Subcutaneous abdominal adipose tissue (tissue), 5 donors: Measurements from ENCODE around the gene UCK2.

Experiments used
- H3K27ac ChIP-seq: one replicate; pipeline ENCODE4 v1.7.0; 2013; ENCODE audit warnings: low read depth, mild to moderate bottlenecking, inconsistent platforms, low read length, moderate library complexity
- H3K27me3 ChIP-seq, 5 donors: one replicate each; pipeline ENCODE4 v1.7.0; 2013; ENCODE audit warnings: low read length in 5 of 5, inconsistent platforms in 1 of 5; ENCODE audit not compliant: control insufficient read depth in 5 of 5, insufficient read depth in 4 of 5
- H3K36me3 ChIP-seq, 5 donors: one replicate each; pipeline ENCODE4 v1.7.0; 2013; ENCODE audit warnings: low read length in 5 of 5; ENCODE audit not compliant: control insufficient read depth in 5 of 5, insufficient read depth in 5 of 5
- H3K4me1 ChIP-seq, 5 donors: one replicate each; pipeline ENCODE4 v1.7.0; 2013; ENCODE audit warnings: low read length in 5 of 5, mild to moderate bottlenecking in 3 of 5, moderate library complexity in 1 of 5; ENCODE audit not compliant: control insufficient read depth in 5 of 5, insufficient read depth in 5 of 5
- H3K4me3 ChIP-seq, 5 donors: one replicate each; pipeline ENCODE4 v1.7.0; 2013; ENCODE audit warnings: low read length in 5 of 5, low read depth in 1 of 5
- H3K9ac ChIP-seq, 5 donors: one replicate each; pipeline ENCODE4 v1.7.0; 2013; ENCODE audit warnings: low read length in 5 of 5, mild to moderate bottlenecking in 4 of 5, moderate library complexity in 3 of 5
- H3K9me3 ChIP-seq, 5 donors: one replicate each; pipeline ENCODE4 v1.7.0; 2013; ENCODE audit warnings: low read length in 5 of 5; ENCODE audit not compliant: control insufficient read depth in 5 of 5
- donor health status: healthy.
- donor health status: healthy.
- donor health status: healthy.
- donor health status: healthy.
- donor health status: healthy.

Gene UCK2

GRCh38 chr1:165876121-165876520 lies 48.7 kb downstream of the UCK2 start:
- H3K9ac ChIP-seq = no peak overlapping the region
- peaks cover 0 to 3% (median 0%) of the 10 kb centered on the region in 5 donors for H3K9me3 ChIP-seq
- no peaks in the 10 kb centered on the region for H3K27me3 ChIP-seq
- no peak overlapping the region for H3K4me3 ChIP-seq
- H3K27ac ChIP-seq = no peak overlapping the region
- peaks cover 0 to 4% (median 3%) of the 10 kb centered on the region in 5 donors for H3K4me1 ChIP-seq
- no peaks in the 10 kb centered on the region for H3K36me3 ChIP-seq

GRCh38 chr1:165877411-165877810 lies 50.0 kb downstream of the UCK2 start:
- H3K36me3 ChIP-seq = no peaks in the 10 kb centered on the region
- H3K9ac ChIP-seq = no peak overlapping the region
- peaks cover 0 to 3% (median 0%) of the 10 kb centered on the region in 5 donors for H3K9me3 ChIP-seq
- H3K4me1 ChIP-seq = no peaks in the 10 kb centered on the region
- H3K27ac ChIP-seq = no peak overlapping the region
- no peaks in the 10 kb centered on the region for H3K27me3 ChIP-seq
- no peak overlapping the region for H3K4me3 ChIP-seq

DNA sequence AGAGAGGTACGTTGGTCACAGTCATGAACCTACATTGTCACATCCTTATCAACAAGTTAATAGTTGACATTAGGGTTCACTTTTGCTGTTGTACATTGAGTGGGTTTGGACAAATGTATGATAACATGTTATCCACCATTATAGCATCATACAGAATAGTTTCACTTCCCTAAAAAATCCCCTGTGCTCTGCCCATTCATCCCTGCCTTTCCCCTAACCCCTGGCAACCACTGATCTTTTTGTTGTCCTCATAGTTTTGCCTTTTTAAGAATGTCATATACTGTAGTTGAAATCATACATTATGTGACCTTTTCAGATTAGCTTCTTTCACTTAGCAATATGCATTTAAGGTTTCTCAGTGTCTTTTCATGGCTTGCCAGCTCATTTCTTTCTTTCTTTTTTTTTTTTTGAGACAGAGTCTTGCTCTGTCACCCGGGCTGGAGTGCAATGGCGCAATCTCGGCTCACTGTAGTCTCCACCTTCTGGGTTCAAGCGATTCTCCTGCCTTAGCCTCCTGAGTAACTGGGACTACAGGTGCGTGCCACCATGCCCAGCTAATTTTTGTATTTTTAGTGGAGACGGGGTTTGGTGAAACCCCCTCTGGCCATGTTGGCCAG lies 50.6 kb downstream of the UCK2 start:
- Histone ChIP-seq H3K4me3 (no peak overlapping the region), H3K9me3 (peaks cover 0 to 3% (median 0%) of the 10 kb centered on the region in 5 donors), H3K36me3 (no peaks in the 10 kb centered on the region), H3K9ac (no peak overlapping the region), H3K27me3 (no peaks in the 10 kb centered on the region), H3K4me1 (no peaks in the 10 kb centered on the region), H3K27ac (no peak overlapping the region)

DNA sequence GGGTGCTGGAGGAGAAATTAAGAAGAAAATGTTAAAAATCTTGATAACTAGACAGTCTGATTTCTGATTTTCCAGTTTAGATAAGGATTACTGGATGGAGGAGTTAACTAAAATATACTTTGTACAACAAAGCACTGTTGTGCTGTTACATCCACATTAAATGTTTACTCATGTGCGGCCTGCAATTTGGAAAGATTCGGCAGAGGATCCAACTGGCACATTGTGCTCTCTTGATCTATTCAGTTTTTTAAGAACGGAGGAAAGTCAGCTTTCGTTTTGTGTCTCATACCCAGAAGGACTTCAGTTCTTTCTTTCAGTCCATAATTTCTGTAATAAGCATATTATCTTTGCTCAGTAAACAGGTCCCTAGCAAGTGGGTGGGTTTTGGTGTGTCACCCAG lies 52.5 kb downstream of the UCK2 start:
- Histone ChIP-seq H3K27ac (no peak overlapping the region), H3K9me3 (peaks cover 0 to 3% (median 0%) of the 10 kb centered on the region in 5 donors), H3K27me3 (no peaks in the 10 kb centered on the region), H3K9ac (no peak overlapping the region), H3K4me1 (peaks cover 0 to 13% (median 0%) of the 10 kb centered on the region in 5 donors), H3K36me3 (no peaks in the 10 kb centered on the region), H3K4me3 (no peak overlapping the region)

GRCh38 chr1:165880993-165881392 lies 53.6 kb downstream of the UCK2 start:
- Histone ChIP-seq H3K9ac (no peak overlapping the region), H3K36me3 (no peaks in the 10 kb centered on the region), H3K4me1 (peaks cover 0 to 17% (median 0%) of the 10 kb centered on the region in 5 donors), H3K4me3 (no peak overlapping the region), H3K9me3 (peaks cover 0 to 3% (median 0%) of the 10 kb centered on the region in 5 donors), H3K27ac (no peak overlapping the region), H3K27me3 (no peaks in the 10 kb centered on the region)

- Histone ChIP-seq H3K27me3 (no peaks in the 10 kb centered on the region), H3K27ac (no peak overlapping the region), H3K9ac (no peak overlapping the region)
Observed at GRCh38 chr1:165882168-165882837, 54.9 kb downstream of the UCK2 start.

DNA sequence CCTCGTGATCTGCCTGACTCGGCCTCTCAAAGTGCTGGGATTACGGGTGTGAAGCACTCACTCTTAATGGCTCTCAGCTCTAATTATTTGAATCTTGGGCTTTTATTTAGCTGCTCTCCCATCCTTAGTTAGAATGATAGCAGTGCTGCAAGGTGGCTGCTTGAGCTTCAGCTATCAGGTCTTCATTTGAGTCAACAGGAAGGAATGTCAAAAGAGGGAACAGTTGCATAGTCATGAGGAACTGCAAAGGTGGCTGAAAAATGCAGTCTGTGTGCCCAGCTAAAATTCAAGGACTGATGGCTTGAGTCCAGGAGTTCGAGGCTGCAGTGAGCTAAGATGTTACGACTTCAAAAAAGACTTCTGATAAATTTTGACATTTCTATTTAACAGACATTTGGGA lies 55.6 kb downstream of the UCK2 start:
- no peaks in the 10 kb centered on the region for H3K27me3 ChIP-seq
- no peak overlapping the region for H3K4me3 ChIP-seq
- H3K4me1 ChIP-seq = peaks cover 0 to 17% (median 0%) of the 10 kb centered on the region in 5 donors
- H3K9ac ChIP-seq = no peak overlapping the region
- H3K36me3 ChIP-seq = no peaks in the 10 kb centered on the region
- no peaks in the 10 kb centered on the region for H3K9me3 ChIP-seq
- H3K27ac ChIP-seq = no peak overlapping the region

More at GRCh38 chr1:165882168-165882837, 54.9 kb downstream of the UCK2 start:
- Histone ChIP-seq H3K9me3 (peaks cover 0 to 3% (median 0%) of the 10 kb centered on the region in 5 donors), H3K36me3 (no peaks in the 10 kb centered on the region), H3K4me1 (peaks cover 0 to 17% (median 0%) of the 10 kb centered on the region in 5 donors), H3K4me3 (no peak overlapping the region)

- Histone ChIP-seq H3K4me3 (no peak overlapping the region), H3K9me3 (no peaks in the 10 kb centered on the region), H3K36me3 (no peaks in the 10 kb centered on the region), H3K4me1 (peaks cover 0 to 17% (median 0%) of the 10 kb centered on the region in 5 donors), H3K27me3 (no peaks in the 10 kb centered on the region), H3K27ac (no peak overlapping the region), H3K9ac (no peak overlapping the region)
Observed at GRCh38 chr1:165884009-165884689, 56.7 kb downstream of the UCK2 start.

- Histone ChIP-seq H3K9me3 (no peaks in the 10 kb centered on the region), H3K27me3 (no peaks in the 10 kb centered on the region), H3K4me1 (peaks cover 0 to 17% (median 0%) of the 10 kb centered on the region in 5 donors), H3K36me3 (no peaks in the 10 kb centered on the region), H3K4me3 (no peak overlapping the region), H3K9ac (no peak overlapping the region), H3K27ac (no peak overlapping the region)
Observed at GRCh38 chr1:165884690-165885304, 57.4 kb downstream of the UCK2 start.

DNA sequence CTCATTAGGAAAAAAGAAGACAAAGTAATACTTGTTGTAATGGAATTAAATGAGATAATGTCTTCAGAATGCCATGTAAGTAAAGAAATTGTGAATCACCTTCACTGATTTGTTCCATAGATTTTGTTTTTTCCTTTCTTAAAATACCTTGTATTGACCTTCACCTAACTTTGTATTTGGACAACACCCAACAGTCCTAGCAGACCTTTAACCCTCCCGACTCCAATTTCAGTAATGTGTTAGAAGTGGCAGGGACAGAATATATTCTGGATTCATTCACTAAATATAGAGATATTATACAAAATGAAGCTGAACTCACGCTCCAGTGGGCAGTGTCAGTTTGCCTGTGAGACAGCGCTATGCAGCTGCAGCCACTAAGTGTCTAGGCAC lies 57.9 kb downstream of the UCK2 start:
- Histone ChIP-seq H3K27ac (no peak overlapping the region), H3K4me3 (no peak overlapping the region), H3K27me3 (no peaks in the 10 kb centered on the region), H3K36me3 (no peaks in the 10 kb centered on the region), H3K4me1 (peaks cover 0 to 17% (median 0%) of the 10 kb centered on the region in 5 donors), H3K9me3 (no peaks in the 10 kb centered on the region), H3K9ac (no peak overlapping the region)
